Trophoblast cell (in vitro differentiated cells and primary cell): Measurements from ENCODE around the gene CD226.

Experiments used
- DNase-seq, 2 donors: peaks; one replicate each; pipeline ENCODE4 v3.0.0-alpha.2; 2016
- H2AFZ ChIP-seq: 2 replicates; pipeline ENCODE4 v1.6.1; 2013; ENCODE audit warnings: low read length, moderate library complexity, mild to moderate bottlenecking; ENCODE audit not compliant: insufficient read depth, poor library complexity
- H2AK5ac ChIP-seq: 2 replicates; pipeline ENCODE4 v1.6.1; 2013; ENCODE audit warnings: mild to moderate bottlenecking, low read length
- H2BK120ac ChIP-seq: 2 replicates; pipeline ENCODE4 v1.6.1; 2013; ENCODE audit warnings: low read length, mild to moderate bottlenecking, moderate library complexity; ENCODE audit not compliant: insufficient read depth, poor library complexity
- H2BK12ac ChIP-seq: 2 replicates; pipeline ENCODE4 v1.6.1; 2013; ENCODE audit warnings: mild to moderate bottlenecking, low read length, moderate library complexity
- H2BK5ac ChIP-seq: 2 replicates; pipeline ENCODE4 v1.6.1; 2013; ENCODE audit warnings: low read length, low read depth, moderate library complexity, mild to moderate bottlenecking; ENCODE audit not compliant: poor library complexity
- H3K14ac ChIP-seq: 2 replicates; pipeline ENCODE4 v1.6.1; 2013; ENCODE audit warnings: mild to moderate bottlenecking, low read length
- H3K18ac ChIP-seq: 2 replicates; pipeline ENCODE4 v1.6.1; 2013; ENCODE audit warnings: mild to moderate bottlenecking, low read length
- H3K23ac ChIP-seq: 2 replicates; pipeline ENCODE4 v1.6.1; 2013; ENCODE audit warnings: low read length
- H3K27ac ChIP-seq: 2 replicates; pipeline ENCODE4 v1.5.1; 2013; ENCODE audit warnings: low read depth, mild to moderate bottlenecking, inconsistent platforms, low read length, moderate library complexity
- H3K27me3 ChIP-seq: 2 replicates; pipeline ENCODE4 v1.6.1; 2013; ENCODE audit warnings: inconsistent platforms, mild to moderate bottlenecking, low read length, moderate library complexity; ENCODE audit not compliant: insufficient read depth
- H3K36me3 ChIP-seq, 2 experiments: 1 replicate in 1 of 2; 2 replicates in 1 of 2; pipeline ENCODE4 v1.6.1; 2013; ENCODE audit warnings: low read length in 2 of 2, mild to moderate bottlenecking in 2 of 2, moderate library complexity in 1 of 2; ENCODE audit not compliant: insufficient read depth in 2 of 2, control insufficient read depth in 1 of 2
- H3K4ac ChIP-seq: 2 replicates; pipeline ENCODE4 v1.6.1; 2013; ENCODE audit warnings: low read depth, mild to moderate bottlenecking, low read length, moderate library complexity
- H3K4me1 ChIP-seq, 2 experiments: 1 replicate in 1 of 2; 2 replicates in 1 of 2; pipeline ENCODE4 v1.6.1; 2013; ENCODE audit warnings: low read length in 2 of 2, mild to moderate bottlenecking in 2 of 2, moderate library complexity in 1 of 2; ENCODE audit not compliant: insufficient read depth in 2 of 2, control insufficient read depth in 1 of 2
- H3K4me2 ChIP-seq: 2 replicates; pipeline ENCODE4 v1.6.1; 2013; ENCODE audit warnings: inconsistent platforms, mild to moderate bottlenecking, low read length, moderate library complexity
- H3K4me3 ChIP-seq: 2 replicates; pipeline ENCODE4 v1.5.1; 2013; ENCODE audit warnings: mild to moderate bottlenecking, low read depth, low read length, inconsistent platforms
- H3K79me1 ChIP-seq: one replicate; pipeline ENCODE4 v1.6.1; 2013; ENCODE audit warnings: low read length
- H3K79me2 ChIP-seq: 2 replicates; pipeline ENCODE4 v1.6.1; 2013; ENCODE audit warnings: low read length, mild to moderate bottlenecking; ENCODE audit not compliant: control insufficient read depth, insufficient read depth, poor library complexity
- H3K9ac ChIP-seq: 2 replicates; pipeline ENCODE4 v1.6.1; 2013; ENCODE audit warnings: mild to moderate bottlenecking, low read length
- H3K9me3 ChIP-seq: 2 replicates; pipeline ENCODE4 v1.6.1; 2013; ENCODE audit warnings: low read depth, mild to moderate bottlenecking, control low read depth, inconsistent platforms, low read length; ENCODE audit not compliant: insufficient read depth
- H4K12ac ChIP-seq: 2 replicates; pipeline ENCODE4 v1.6.1; 2013; ENCODE audit warnings: low read depth, mild to moderate bottlenecking, low read length, moderate library complexity
- H4K8ac ChIP-seq: 2 replicates; pipeline ENCODE4 v1.6.1; 2013; ENCODE audit warnings: low read depth, mild to moderate bottlenecking, low read length, moderate library complexity
- H4K91ac ChIP-seq: one replicate; pipeline ENCODE4 v1.6.1; 2013; ENCODE audit warnings: low read depth, mild to moderate bottlenecking, low read length, moderate library complexity
- WGBS: extraction: QIAGEN DNeasy Blood & Tissue Kit; methylation state at CpG from one replicate; pipeline ENCODE4 v1.1.7; 2013; ENCODE audit warnings: missing lambda C conversion rate; ENCODE audit not compliant: insufficient read length, insufficient coverage; ENCODE audit errors: extremely low coverage; 5-methylcytosine and 5-hydroxymethylcytosine counted together

Gene CD226

GRCh38 chr18:69956665-69957620 lies 9.3 kb upstream of the CD226 start:
- Histone ChIP-seq H2AK5ac (no peak overlapping the region), H3K79me2 (no peaks in the 10 kb centered on the region), H4K8ac (no peak overlapping the region), H2BK12ac (no peak overlapping the region), H3K23ac (no peak overlapping the region), H3K14ac (no peak overlapping the region), H2BK120ac (no peak overlapping the region), H2AFZ (no peak overlapping the region), H3K4me2 (no peak overlapping the region), H3K27me3 (no peaks in the 10 kb centered on the region), H3K27ac (no peak overlapping the region), H4K12ac (no peak overlapping the region), H4K91ac (no peak overlapping the region), H3K9me3 (no peaks in the 10 kb centered on the region), H3K36me3 (no peaks in the 10 kb centered on the region), H2BK5ac (no peak overlapping the region), H3K9ac (no peak overlapping the region), H3K18ac (no peak overlapping the region), H3K4me3 (no peak overlapping the region), H3K79me1 (no peaks in the 10 kb centered on the region), H3K4me1 (no peaks in the 10 kb centered on the region), H3K4ac (no peak overlapping the region)
- WGBS, result no CpG with 5 or more reads among the region's 20 CpGs
- DNase-seq, result no peak

GRCh38 chr18:69956057-69956456 lies 8.4 kb upstream of the CD226 start:
- Histone ChIP-seq H3K36me3 (no peaks in the 10 kb centered on the region), H3K4me2 (no peak overlapping the region), H2AK5ac (no peak overlapping the region), H3K4ac (no peak overlapping the region), H2BK120ac (no peak overlapping the region), H3K79me2 (no peaks in the 10 kb centered on the region), H3K14ac (no peak overlapping the region), H3K79me1 (no peaks in the 10 kb centered on the region), H4K91ac (no peak overlapping the region), H4K8ac (no peak overlapping the region), H3K23ac (no peak overlapping the region), H4K12ac (no peak overlapping the region), H3K9ac (no peak overlapping the region), H2AFZ (no peak overlapping the region), H2BK5ac (no peak overlapping the region), H3K27me3 (no peaks in the 10 kb centered on the region), H3K18ac (no peak overlapping the region), H2BK12ac (no peak overlapping the region), H3K9me3 (no peaks in the 10 kb centered on the region), H3K27ac (no peak overlapping the region), H3K4me1 (peaks cover 0 to 1% of the 10 kb centered on the region in 2 experiments), H3K4me3 (no peak overlapping the region)
- no CpG with 5 or more reads among the region's 5 CpGs for WGBS
- DNase-seq, result no peak

- Histone ChIP-seq H3K27me3 (no peaks in the 10 kb centered on the region), H2AK5ac (no peak overlapping the region), H3K79me2 (no peaks in the 10 kb centered on the region), H3K4ac (no peak overlapping the region), H4K91ac (no peak overlapping the region), H3K79me1 (no peaks in the 10 kb centered on the region), H4K8ac (no peak overlapping the region), H3K23ac (no peak overlapping the region), H3K36me3 (no peaks in the 10 kb centered on the region), H3K4me3 (no peak overlapping the region), H3K14ac (no peak overlapping the region), H2BK120ac (no peak overlapping the region), H3K18ac (no peak overlapping the region), H4K12ac (no peak overlapping the region), H3K9ac (no peak overlapping the region), H2AFZ (no peak overlapping the region), H2BK12ac (no peak overlapping the region), H3K27ac (no peak overlapping the region), H3K4me2 (no peak overlapping the region), H3K9me3 (peaks cover 2% of the 10 kb centered on the region), H3K4me1 (peaks cover 0 to 2% of the 10 kb centered on the region in 2 experiments), H2BK5ac (no peak overlapping the region)
- WGBS, result no CpG with 5 or more reads among the region's 5 CpGs
- DNase-seq, result no peak
These were observed 7.2 kb upstream of the CD226 start for GRCh38 chr18:69954719-69955480.

GRCh38 chr18:69953191-69953590 lies 5.5 kb upstream of the CD226 start:
- Histone ChIP-seq H3K9ac (no peak overlapping the region), H2AK5ac (no peak overlapping the region), H2BK12ac (no peak overlapping the region), H3K79me1 (no peaks in the 10 kb centered on the region), H3K27ac (no peak overlapping the region), H2BK5ac (no peak overlapping the region), H3K4me2 (no peak overlapping the region), H4K8ac (no peak overlapping the region), H2BK120ac (no peak overlapping the region), H3K27me3 (no peaks in the 10 kb centered on the region), H3K36me3 (no peaks in the 10 kb centered on the region), H3K4me3 (no peak overlapping the region), H2AFZ (no peak overlapping the region), H3K14ac (no peak overlapping the region), H3K79me2 (no peaks in the 10 kb centered on the region), H3K23ac (no peak overlapping the region), H3K9me3 (peaks cover 5% of the 10 kb centered on the region), H4K91ac (no peak overlapping the region), H4K12ac (no peak overlapping the region), H3K4me1 (peaks cover 0 to 2% of the 10 kb centered on the region in 2 experiments), H3K18ac (no peak overlapping the region), H3K4ac (no peak overlapping the region)
- DNase-seq, result no peak
- WGBS, result no CpG with 5 or more reads among the region's 2 CpGs
